Karpas-422 (cell line): Measurements from ENCODE around the gene CTAG1B. TPM values are rescaled to one million over a fixed set of nuclear protein-coding genes. Genes with fewer than 3 reads are reported as not detected.
"Not testable (repeated sequence)": the region's sequence is repeated elsewhere in the genome, so short reads cannot be mapped to it uniquely, and the experiment has no call there.

ENCODE experiments used
- DNase-seq: peaks from one replicate; pipeline ENCODE4 v3.0.0-alpha.2; 2015
- H2AFZ ChIP-seq: fragments of 200-600 bp; sonication (generic); 2 replicates; pipeline ENCODE4 v1.6.1; 2014; ENCODE audit warnings: antibody characterized with exemption, low read length, mixed read lengths
- H3K27ac ChIP-seq: fragments of 200-600 bp; sonication (generic); 2 replicates; pipeline ENCODE4 v1.5.1; 2014; ENCODE audit warnings: mild to moderate bottlenecking, low read length, moderate library complexity
- H3K27me3 ChIP-seq: fragments of 200-600 bp; sonication (generic); 2 replicates; pipeline ENCODE4 v1.6.1; 2014; ENCODE audit warnings: low read length, mixed read lengths
- H3K36me3 ChIP-seq: fragments of 200-600 bp; sonication (generic); 2 replicates; pipeline ENCODE4 v1.6.1; 2014; ENCODE audit warnings: low read length, mixed read lengths; ENCODE audit not compliant: insufficient read depth
- H3K4me1 ChIP-seq: fragments of 200-600 bp; sonication (generic); 2 replicates; pipeline ENCODE4 v1.6.1; 2014; ENCODE audit warnings: mild to moderate bottlenecking, low read length, mixed read lengths
- H3K4me2 ChIP-seq: fragments of 200-600 bp; sonication (generic); 2 replicates; pipeline ENCODE4 v1.6.1; 2014; ENCODE audit warnings: low read length, low read depth, mild to moderate bottlenecking; ENCODE audit not compliant: poor library complexity, severe bottlenecking
- H3K4me3 ChIP-seq: fragments of 200-600 bp; sonication (generic); 2 replicates; pipeline ENCODE4 v1.5.1; 2014; ENCODE audit warnings: mild to moderate bottlenecking, antibody characterized with exemption, low read length, mixed read lengths
- H3K79me2 ChIP-seq: fragments of 200-600 bp; sonication (generic); 2 replicates; pipeline ENCODE4 v1.6.1; 2014; ENCODE audit warnings: mild to moderate bottlenecking, low read length, mixed read lengths
- H3K9ac ChIP-seq: fragments of 200-600 bp; sonication (generic); 2 replicates; pipeline ENCODE4 v1.6.0; 2014; ENCODE audit warnings: low read length
- H3K9me2 ChIP-seq: fragments of 200-600 bp; sonication (generic), shearing (Covaris generic); replicated peaks from 2 replicates; pipeline ENCODE4 v1.6.0; 2014; ENCODE audit warnings: mild to moderate bottlenecking, low read length, moderate library complexity; ENCODE audit not compliant: insufficient read depth
- H3K9me3 ChIP-seq: fragments of 300-700, 200-600 bp; sonication (generic); 2 replicates; pipeline ENCODE4 v1.6.1; 2014; ENCODE audit warnings: low read length, mixed read lengths
- H4K20me1 ChIP-seq: fragments of 200-600 bp; sonication (generic); 2 replicates; pipeline ENCODE4 v1.6.1; 2014; ENCODE audit warnings: mild to moderate bottlenecking, antibody characterized with exemption, low read length, low read depth; ENCODE audit not compliant: insufficient read depth
- total RNA-seq: library from RNA; depleted of rRNA; stranded (reverse); fragments of >200 nt; shearing (Covaris generic); gene quantifications from 2 replicates; pipeline ENCODE4 v1.2.3, GENCODE V29; 2014; ENCODE audit warnings: low replicate concordance

The CTAG1B gene
- total RNA-seq, 1 experiment from 2014 or later, result not detected

GRCh38 chrX:154611146-154611545, 7.9 kb downstream of the CTAG1B start:
- H3K4me2 ChIP-seq, H3K9ac ChIP-seq, H3K27ac ChIP-seq, H4K20me1 ChIP-seq, H2AFZ ChIP-seq, H3K79me2 ChIP-seq, H3K9me2 ChIP-seq, H3K4me1 ChIP-seq, DNase-seq, H3K4me3 ChIP-seq, H3K27me3 ChIP-seq, H3K36me3 ChIP-seq, H3K9me3 ChIP-seq: not testable (repeated sequence)

GRCh38 chrX:154608823-154609222, 10.3 kb downstream of the CTAG1B start:
- not testable (repeated sequence) for H3K27me3 ChIP-seq, H3K4me2 ChIP-seq, H3K4me3 ChIP-seq, H2AFZ ChIP-seq, DNase-seq, H4K20me1 ChIP-seq, H3K9me2 ChIP-seq, H3K79me2 ChIP-seq, H3K9ac ChIP-seq, H3K9me3 ChIP-seq, H3K4me1 ChIP-seq, H3K36me3 ChIP-seq, H3K27ac ChIP-seq

- not testable (repeated sequence) for H3K4me1 ChIP-seq, H3K9ac ChIP-seq, H2AFZ ChIP-seq, H3K27ac ChIP-seq, H4K20me1 ChIP-seq, H3K27me3 ChIP-seq, H3K9me2 ChIP-seq, H3K79me2 ChIP-seq, H3K9me3 ChIP-seq, H3K36me3 ChIP-seq, H3K4me2 ChIP-seq, H3K4me3 ChIP-seq
- peak; percentile 27 for DNase-seq
These were observed 11.1 kb downstream of the CTAG1B start for GRCh38 chrX:154607976-154608375.

- no peaks in the 10 kb centered on the region for H3K4me1 ChIP-seq
- no peaks in the 10 kb centered on the region for H4K20me1 ChIP-seq
- no peaks in the 10 kb centered on the region for H3K27me3 ChIP-seq
- H3K4me3 ChIP-seq, result no peak overlapping the region
- H3K9ac ChIP-seq, result no peak overlapping the region
- no peaks in the 10 kb centered on the region for H3K79me2 ChIP-seq
- no peaks in the 10 kb centered on the region for H3K9me2 ChIP-seq
- no peaks in the 10 kb centered on the region for H3K9me3 ChIP-seq
- H3K27ac ChIP-seq, result no peak overlapping the region
- no peak overlapping the region for H2AFZ ChIP-seq
- H3K36me3 ChIP-seq, result no peaks in the 10 kb centered on the region
- no peak overlapping the region for H3K4me2 ChIP-seq
- no peak for DNase-seq
These were observed 11.7 kb downstream of the CTAG1B start for GRCh38 chrX:154607370-154607769.

GRCh38 chrX:154605566-154605965, 13.5 kb downstream of the CTAG1B start:
- no peak overlapping the region for H3K4me2 ChIP-seq
- no peaks in the 10 kb centered on the region for H3K4me1 ChIP-seq
- no peaks in the 10 kb centered on the region for H3K9me2 ChIP-seq
- no peaks in the 10 kb centered on the region for H3K79me2 ChIP-seq
- H3K9ac ChIP-seq, result no peak overlapping the region
- H4K20me1 ChIP-seq, result no peaks in the 10 kb centered on the region
- H3K27ac ChIP-seq, result no peak overlapping the region
- DNase-seq, result peak; percentile 39
- H2AFZ ChIP-seq, result no peak overlapping the region
- H3K36me3 ChIP-seq, result no peaks in the 10 kb centered on the region
- H3K27me3 ChIP-seq, result no peaks in the 10 kb centered on the region
- H3K9me3 ChIP-seq, result no peaks in the 10 kb centered on the region
- no peak overlapping the region for H3K4me3 ChIP-seq

GRCh38 chrX:154603438-154604430, 15.3 kb downstream of the CTAG1B start:
- H3K27ac ChIP-seq, result no peak overlapping the region
- peak; percentile 11 for DNase-seq
- no peak overlapping the region for H3K4me2 ChIP-seq
- H3K4me1 ChIP-seq, result no peaks in the 10 kb centered on the region
- H3K36me3 ChIP-seq, result no peaks in the 10 kb centered on the region
- H3K9me2 ChIP-seq, result no peaks in the 10 kb centered on the region
- H4K20me1 ChIP-seq, result no peaks in the 10 kb centered on the region
- no peaks in the 10 kb centered on the region for H3K79me2 ChIP-seq
- no peak overlapping the region for H3K4me3 ChIP-seq
- H3K9ac ChIP-seq, result no peak overlapping the region
- no peaks in the 10 kb centered on the region for H3K27me3 ChIP-seq
- H3K9me3 ChIP-seq, result no peaks in the 10 kb centered on the region
- H2AFZ ChIP-seq, result no peak overlapping the region

GRCh38 chrX:154602766-154603437, 16.2 kb downstream of the CTAG1B start:
- no peaks in the 10 kb centered on the region for H3K27me3 ChIP-seq
- H3K4me2 ChIP-seq, result no peak overlapping the region
- H4K20me1 ChIP-seq, result no peaks in the 10 kb centered on the region
- peak; percentile 15 for DNase-seq
- H3K4me3 ChIP-seq, result no peak overlapping the region
- no peaks in the 10 kb centered on the region for H3K36me3 ChIP-seq
- H2AFZ ChIP-seq, result no peak overlapping the region
- no peaks in the 10 kb centered on the region for H3K9me2 ChIP-seq
- no peaks in the 10 kb centered on the region for H3K9me3 ChIP-seq
- no peaks in the 10 kb centered on the region for H3K79me2 ChIP-seq
- no peak overlapping the region for H3K27ac ChIP-seq
- no peak overlapping the region for H3K9ac ChIP-seq
- no peaks in the 10 kb centered on the region for H3K4me1 ChIP-seq

GRCh38 chrX:154602226-154602625, 16.9 kb downstream of the CTAG1B start:
- no peak for DNase-seq
- no peak overlapping the region for H3K9ac ChIP-seq
- H4K20me1 ChIP-seq, result no peaks in the 10 kb centered on the region
- H3K4me1 ChIP-seq, result no peaks in the 10 kb centered on the region
- no peaks in the 10 kb centered on the region for H3K79me2 ChIP-seq
- H3K9me2 ChIP-seq, result no peaks in the 10 kb centered on the region
- H3K4me2 ChIP-seq, result no peak overlapping the region
- no peak overlapping the region for H3K27ac ChIP-seq
- H3K36me3 ChIP-seq, result no peaks in the 10 kb centered on the region
- no peak overlapping the region for H2AFZ ChIP-seq
- no peaks in the 10 kb centered on the region for H3K27me3 ChIP-seq
- no peaks in the 10 kb centered on the region for H3K9me3 ChIP-seq
- no peak overlapping the region for H3K4me3 ChIP-seq
